Cardiac muscle cell (in vitro differentiated cells and primary cell): ENCODE measurements around the gene LDLRAD4. TPM values are rescaled to one million over a fixed set of nuclear protein-coding genes. Genes with fewer than 3 reads are reported as not detected.

ENCODE experiments used
- DNase-seq, 2 donors: peaks; one replicate each; pipeline versions ENCODE4 v3.0.0 to v3.0.0-alpha.2; 2010 to 2017; ENCODE audit warnings: low read depth in 1 of 2, low spot score in 1 of 2
- H3K27ac ChIP-seq: fragments of 200-600 bp; sonication (generic); 2 replicates; pipeline ENCODE4 v1.5.1; 2016
- H3K27me3 ChIP-seq: fragments of 200-600 bp; sonication (generic); 2 replicates; pipeline ENCODE4 v1.6.0; 2016; ENCODE audit warnings: control low read depth
- H3K36me3 ChIP-seq: fragments of 200-600 bp; sonication (generic); 2 replicates; pipeline ENCODE4 v1.5.1; 2016; ENCODE audit warnings: control low read depth
- H3K4me1 ChIP-seq: fragments of 200-600 bp; sonication (generic); 2 replicates; pipeline ENCODE4 v1.8.1; 2017; ENCODE audit warnings: low read depth, mild to moderate bottlenecking, mixed run types
- H3K4me3 ChIP-seq: fragments of 200-600 bp; sonication (generic); 2 replicates; pipeline ENCODE4 v1.5.1; 2016; ENCODE audit warnings: mild to moderate bottlenecking
- H3K9me3 ChIP-seq: fragments of 200-600 bp; sonication (generic); 2 replicates; pipeline ENCODE4 v1.5.1; 2017; ENCODE audit warnings: low read depth, mild to moderate bottlenecking, control low read depth
- CTCF ChIP-seq: IDR thresholded peaks from 2 replicates; pipeline ENCODE4 v1.5.1; 2012; ENCODE audit warnings: low read depth, mild to moderate bottlenecking, low read length
- polyA plus RNA-seq: library from polyadenylated mRNA; unstranded; fragments of >200 nt; fragmentation: Nextera tagmentation; extraction: Ambion mirVana; gene quantifications from 2 replicates; pipeline ENCODE4 v1.2.1, GENCODE V29; 2016
- total RNA-seq: library from RNA; depleted of rRNA; stranded (reverse); fragments of >200 nt; gene quantifications from 2 replicates; pipeline ENCODE4 v1.2.3, GENCODE V29; 2016

The LDLRAD4 gene
- total and polyA plus RNA-seq, 2 experiments from 2014 or later, result 10.5 to 11.5 TPM

GRCh38 chr18:13213036-13213795, 5.3 kb upstream of the LDLRAD4 start:
- TF ChIP-seq CTCF, result no peak
- H3K9me3 ChIP-seq, result no peaks in the 10 kb centered on the region
- no peaks in the 10 kb centered on the region for H3K36me3 ChIP-seq
- H3K27ac ChIP-seq, result no peak overlapping the region
- no peaks in the 10 kb centered on the region for H3K4me1 ChIP-seq
- peaks cover 19% of the 10 kb centered on the region for H3K27me3 ChIP-seq
- DNase-seq, result no peak
- H3K4me3 ChIP-seq, result no peak overlapping the region

- no peak for TF ChIP-seq CTCF
- H3K9me3 ChIP-seq, result no peaks in the 10 kb centered on the region
Measured at GRCh38 chr18:13214609-13215008, 4.0 kb upstream of the LDLRAD4 start.

GRCh38 chr18:13216092-13216582, 2.4 kb upstream of the LDLRAD4 start:
- Histone ChIP-seq H3K27ac (no peak overlapping the region), H3K36me3 (no peaks in the 10 kb centered on the region), H3K4me3 (no peak overlapping the region), H3K4me1 (peaks cover 11% of the 10 kb centered on the region), H3K27me3 (peaks cover 33% of the 10 kb centered on the region), H3K9me3 (no peaks in the 10 kb centered on the region)
- peak; percentile 62 to 78 for DNase-seq
- peak; percentile 53 for TF ChIP-seq CTCF

More at GRCh38 chr18:13214609-13215008, 4.0 kb upstream of the LDLRAD4 start:
- H3K36me3 ChIP-seq, result no peaks in the 10 kb centered on the region
- peaks cover 27% of the 10 kb centered on the region for H3K27me3 ChIP-seq
- no peak overlapping the region for H3K4me3 ChIP-seq
- DNase-seq, result no peak
- no peak overlapping the region for H3K27ac ChIP-seq
- H3K4me1 ChIP-seq, result no peaks in the 10 kb centered on the region

GRCh38 chr18:13216711-13217465, 1.7 kb upstream of the LDLRAD4 start:
- Histone ChIP-seq H3K9me3 (no peaks in the 10 kb centered on the region), H3K27me3 (peaks cover 33% of the 10 kb centered on the region), H3K4me1 (peaks cover 16% of the 10 kb centered on the region), H3K4me3 (peak overlapping the region; percentile 45), H3K27ac (no peak overlapping the region), H3K36me3 (no peaks in the 10 kb centered on the region)
- DNase-seq, result peak in 1 of 2 donors; percentile 71
- TF ChIP-seq CTCF, result peak; percentile 16

- H3K4me1 ChIP-seq, result peaks cover 22% of the 10 kb centered on the region
- H3K27me3 ChIP-seq, result peaks cover 33% of the 10 kb centered on the region
- H3K27ac ChIP-seq, result no peak overlapping the region
- no peaks in the 10 kb centered on the region for H3K36me3 ChIP-seq
- H3K4me3 ChIP-seq, result peak overlapping the region; percentile 45
- no peak for TF ChIP-seq CTCF
- no peaks in the 10 kb centered on the region for H3K9me3 ChIP-seq
- peak; percentile 43 to 70 for DNase-seq
Measured at GRCh38 chr18:13217466-13217961, 1.0 kb upstream of the LDLRAD4 start.
